ENCODE results near the gene CDC42BPG.

The CDC42BPG gene

GRCh38 chr11:64854534-64855502 lies 10.4 kb upstream of the CDC42BPG start (continued):
- TF ChIP-seq ZBTB26 (tag by site-specific recombination; optimal IDR thresholded peaks at IDR 0.05) (no peak), ZEB2 (tag by site-specific recombination; IDR thresholded peaks at IDR 0.05) (peak; percentile 91), ZNF37A (tag by site-specific recombination; IDR thresholded peaks at IDR 0.05) (no peak), ZNF366 (tag by site-specific recombination; conservative IDR thresholded peaks at IDR 0.05) (0 out of 2 replicates have a peak, but pooled peaks have one; percentile 20), CTCF (tag by site-specific recombination; IDR thresholded peaks at IDR 0.05) (no peak), ZNF701 (tag by site-specific recombination; IDR thresholded peaks at IDR 0.05) (no peak), ZNF677 (tag by site-specific recombination; IDR thresholded peaks at IDR 0.05) (no peak), SP3 (tag by site-specific recombination; IDR thresholded peaks at IDR 0.05) (peak; percentile 33; the same call in 1 of the 2 replicates), ZNF626 (tag by site-specific recombination; IDR thresholded peaks at IDR 0.05) (no peak), REPIN1 (tag by site-specific recombination; IDR thresholded peaks at IDR 0.05; ENCODE audit: low read depth) (no peak), ZBTB20 (tag by site-specific recombination; IDR thresholded peaks at IDR 0.05) (peak; percentile 72), ZNF555 (tag by site-specific recombination; conservative IDR thresholded peaks at IDR 0.05) (no peak), ZNF777 (tag by site-specific recombination; IDR thresholded peaks at IDR 0.05; ENCODE audit: borderline replicate concordance) (no peak), ZNF24 (tag by site-specific recombination; IDR thresholded peaks at IDR 0.05) (no peak), BCL11A (tag by site-specific recombination; IDR thresholded peaks at IDR 0.05; ENCODE audit: low read depth) (no peak), ZNF501 (tag by site-specific recombination; IDR thresholded peaks at IDR 0.05) (no peak), ZNF184 (tag by site-specific recombination; IDR thresholded peaks at IDR 0.05) (peak; percentile 39; the same call in 1 of the 2 replicates), ZNF600 (tag by site-specific recombination; IDR thresholded peaks at IDR 0.05) (peak; percentile 50), GLIS1 (tag by site-specific recombination; IDR thresholded peaks at IDR 0.05) (peak; percentile 87), ZBTB21 (tag by site-specific recombination; IDR thresholded peaks at IDR 0.05) (peak; percentile 62), ZBTB1 (tag by site-specific recombination; IDR thresholded peaks at IDR 0.05) (no peak), ZNF639 (tag by site-specific recombination; IDR thresholded peaks at IDR 0.05) (peak; percentile 61; the same call in 1 of the 2 replicates), ZIC2 (tag by site-specific recombination; IDR thresholded peaks at IDR 0.05) (peak; percentile 82), ZNF350 (tag by site-specific recombination; IDR thresholded peaks at IDR 0.05) (no peak), INSM2 (tag by site-specific recombination; IDR thresholded peaks at IDR 0.05) (peak; percentile 44; the same call in 1 of the 2 replicates), HOXA7 (CRISPR knock-in tag; IDR thresholded peaks at IDR 0.05; ENCODE audit: borderline replicate concordance) (no peak), GLIS2 (tag by site-specific recombination; IDR thresholded peaks at IDR 0.05) (peak; percentile 74)

All from HEK293 (cell line).